ENCODE measurements around the gene TREML4. TPM values are rescaled to one million over a fixed set of nuclear protein-coding genes. Genes with fewer than 3 reads are reported as not detected.

The TREML4 gene
- total and polyA plus RNA-seq, 4 donors = 0.08 to 0.31 TPM; not detected in 2

DNA sequence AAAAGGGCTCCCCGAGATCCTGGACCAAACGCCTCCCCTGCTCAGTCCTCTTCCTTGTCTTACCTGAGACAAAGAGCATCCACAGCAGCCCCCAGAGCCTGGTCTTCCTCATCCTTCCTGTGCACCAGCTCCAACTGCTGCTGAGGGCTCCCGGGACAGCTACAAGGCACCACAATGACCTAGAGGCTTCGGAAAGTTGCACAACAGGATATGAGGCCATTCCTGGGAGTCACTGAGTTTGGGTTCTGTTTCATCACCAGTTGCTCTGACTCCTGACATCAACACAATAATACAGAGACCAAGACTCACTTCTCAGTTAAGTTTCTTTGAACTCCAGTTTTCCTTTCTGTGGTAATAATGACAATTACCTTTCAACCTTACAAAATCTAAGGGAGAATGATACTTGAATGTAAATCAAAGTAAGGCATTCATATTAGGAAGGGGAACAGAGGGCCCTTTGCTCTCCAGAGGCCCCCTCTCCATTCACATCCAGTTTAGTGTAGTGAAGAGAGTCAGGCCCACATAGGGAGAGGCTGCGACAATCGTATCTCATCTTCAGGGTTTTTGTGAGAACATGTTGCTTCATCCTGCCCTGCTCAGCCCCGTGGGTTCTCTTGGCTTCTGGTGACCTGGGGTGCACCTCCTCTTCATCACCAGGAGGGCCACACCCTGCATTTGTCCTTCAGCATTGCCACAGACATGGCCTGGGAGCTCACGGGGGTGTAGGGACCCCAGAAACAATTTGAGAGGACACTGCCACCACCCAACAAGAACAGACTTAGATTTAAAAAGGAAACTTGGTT, 58.6 kb downstream of the TREML4 start, which contains the start of gene TREM1:
TREM1 (minus strand) TSS at position 139 of the 803 bp plus-strand sequence; CDS start at position 112, 27 bp downstream.
- H3K4me3 ChIP-seq (ENCODE audit: low read depth in 1 of 3, low read length in 3 of 3) = no peak within 1 kb of the TSS
- no peak for TF ChIP-seq SP1 (IDR thresholded peaks at IDR 0.05)
- TF ChIP-seq GABPA (IDR thresholded peaks at IDR 0.05 in 1 of 2, conservative IDR thresholded peaks at IDR 0.05 in 1 of 2) = peak in 1 of 2 donors; percentile 16
- peak in 1 of 2 donors; percentile 30 for TF ChIP-seq RXRA (IDR thresholded peaks at IDR 0.05)
- TF ChIP-seq, protein P1, sequence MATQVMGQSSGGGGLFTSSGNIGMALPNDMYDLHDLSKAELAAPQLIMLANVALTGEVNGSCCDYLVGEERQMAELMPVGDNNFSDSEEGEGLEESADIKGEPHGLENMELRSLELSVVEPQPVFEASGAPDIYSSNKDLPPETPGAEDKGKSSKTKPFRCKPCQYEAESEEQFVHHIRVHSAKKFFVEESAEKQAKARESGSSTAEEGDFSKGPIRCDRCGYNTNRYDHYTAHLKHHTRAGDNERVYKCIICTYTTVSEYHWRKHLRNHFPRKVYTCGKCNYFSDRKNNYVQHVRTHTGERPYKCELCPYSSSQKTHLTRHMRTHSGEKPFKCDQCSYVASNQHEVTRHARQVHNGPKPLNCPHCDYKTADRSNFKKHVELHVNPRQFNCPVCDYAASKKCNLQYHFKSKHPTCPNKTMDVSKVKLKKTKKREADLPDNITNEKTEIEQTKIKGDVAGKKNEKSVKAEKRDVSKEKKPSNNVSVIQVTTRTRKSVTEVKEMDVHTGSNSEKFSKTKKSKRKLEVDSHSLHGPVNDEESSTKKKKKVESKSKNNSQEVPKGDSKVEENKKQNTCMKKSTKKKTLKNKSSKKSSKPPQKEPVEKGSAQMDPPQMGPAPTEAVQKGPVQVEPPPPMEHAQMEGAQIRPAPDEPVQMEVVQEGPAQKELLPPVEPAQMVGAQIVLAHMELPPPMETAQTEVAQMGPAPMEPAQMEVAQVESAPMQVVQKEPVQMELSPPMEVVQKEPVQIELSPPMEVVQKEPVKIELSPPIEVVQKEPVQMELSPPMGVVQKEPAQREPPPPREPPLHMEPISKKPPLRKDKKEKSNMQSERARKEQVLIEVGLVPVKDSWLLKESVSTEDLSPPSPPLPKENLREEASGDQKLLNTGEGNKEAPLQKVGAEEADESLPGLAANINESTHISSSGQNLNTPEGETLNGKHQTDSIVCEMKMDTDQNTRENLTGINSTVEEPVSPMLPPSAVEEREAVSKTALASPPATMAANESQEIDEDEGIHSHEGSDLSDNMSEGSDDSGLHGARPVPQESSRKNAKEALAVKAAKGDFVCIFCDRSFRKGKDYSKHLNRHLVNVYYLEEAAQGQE (IDR thresholded peaks at IDR 0.05) = no peak
- DNase-seq (ENCODE audit: low spot score) = no peak
- H3K36me3 ChIP-seq (ENCODE audit: control insufficient read depth in 4 of 4, insufficient read depth in 3 of 4, low read depth in 1 of 4, low read length in 3 of 4) = no peaks in the 10 kb centered on the region
- H3K4me1 ChIP-seq (ENCODE audit: control insufficient read depth in 4 of 4, insufficient read depth in 4 of 4, low read length in 3 of 4) = no peaks in the 10 kb centered on the region
- peaks cover 0 to 2% (median under 1%) of the 10 kb centered on the region in 4 donors for H3K27me3 ChIP-seq (ENCODE audit: control insufficient read depth in 4 of 4, insufficient read depth in 4 of 4, low read length in 3 of 4)
- 68% methylated on average over 8 of the region's 8 CpGs for WGBS
- no peaks in the 10 kb centered on the region for H3K9me3 ChIP-seq (ENCODE audit: control insufficient read depth in 4 of 4, low read length in 3 of 4)
- H3K9ac ChIP-seq (ENCODE audit: low read depth in 1 of 2, low read length in 2 of 2) = no peak within 1 kb of the TSS
- H3K27ac ChIP-seq (ENCODE audit: low read depth in 1 of 2, low read length in 2 of 2) = peak within 1 kb of the TSS in 1 of 2 donors; percentile 67

- H3K4me3 ChIP-seq (ENCODE audit: low read depth in 1 of 3, low read length in 3 of 3) = no peak overlapping the region
- peaks cover 0 to 2% (median under 1%) of the 10 kb centered on the region in 4 donors for H3K27me3 ChIP-seq (ENCODE audit: control insufficient read depth in 4 of 4, insufficient read depth in 4 of 4, low read length in 3 of 4)
- H3K9me3 ChIP-seq (ENCODE audit: control insufficient read depth in 4 of 4, low read length in 3 of 4) = no peaks in the 10 kb centered on the region
- no peaks in the 10 kb centered on the region for H3K36me3 ChIP-seq (ENCODE audit: control insufficient read depth in 4 of 4, insufficient read depth in 3 of 4, low read depth in 1 of 4, low read length in 3 of 4)
- no peaks in the 10 kb centered on the region for H3K4me1 ChIP-seq (ENCODE audit: control insufficient read depth in 4 of 4, insufficient read depth in 4 of 4, low read length in 3 of 4)
- no peak overlapping the region for H3K9ac ChIP-seq (ENCODE audit: low read depth in 1 of 2, low read length in 2 of 2)
- TF ChIP-seq RXRA (IDR thresholded peaks at IDR 0.05) (no peak), FOXA2 (IDR thresholded peaks at IDR 0.05) (no peak), ZBTB33 (IDR thresholded peaks at IDR 0.05) (no peak), HNF4A (conservative IDR thresholded peaks at IDR 0.05) (no peak), JUND (IDR thresholded peaks at IDR 0.05) (no peak), NR2F2 (IDR thresholded peaks at IDR 0.05) (no peak), FOXA1 (IDR thresholded peaks at IDR 0.05) (no peak), TAF1 (conservative IDR thresholded peaks at IDR 0.05) (no peak)
- TF ChIP-seq, protein P2, sequence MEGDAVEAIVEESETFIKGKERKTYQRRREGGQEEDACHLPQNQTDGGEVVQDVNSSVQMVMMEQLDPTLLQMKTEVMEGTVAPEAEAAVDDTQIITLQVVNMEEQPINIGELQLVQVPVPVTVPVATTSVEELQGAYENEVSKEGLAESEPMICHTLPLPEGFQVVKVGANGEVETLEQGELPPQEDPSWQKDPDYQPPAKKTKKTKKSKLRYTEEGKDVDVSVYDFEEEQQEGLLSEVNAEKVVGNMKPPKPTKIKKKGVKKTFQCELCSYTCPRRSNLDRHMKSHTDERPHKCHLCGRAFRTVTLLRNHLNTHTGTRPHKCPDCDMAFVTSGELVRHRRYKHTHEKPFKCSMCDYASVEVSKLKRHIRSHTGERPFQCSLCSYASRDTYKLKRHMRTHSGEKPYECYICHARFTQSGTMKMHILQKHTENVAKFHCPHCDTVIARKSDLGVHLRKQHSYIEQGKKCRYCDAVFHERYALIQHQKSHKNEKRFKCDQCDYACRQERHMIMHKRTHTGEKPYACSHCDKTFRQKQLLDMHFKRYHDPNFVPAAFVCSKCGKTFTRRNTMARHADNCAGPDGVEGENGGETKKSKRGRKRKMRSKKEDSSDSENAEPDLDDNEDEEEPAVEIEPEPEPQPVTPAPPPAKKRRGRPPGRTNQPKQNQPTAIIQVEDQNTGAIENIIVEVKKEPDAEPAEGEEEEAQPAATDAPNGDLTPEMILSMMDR (IDR thresholded peaks at IDR 0.05; ENCODE audit: low read depth, low read length, missing input control) = no peak
- TF ChIP-seq, protein P3, sequence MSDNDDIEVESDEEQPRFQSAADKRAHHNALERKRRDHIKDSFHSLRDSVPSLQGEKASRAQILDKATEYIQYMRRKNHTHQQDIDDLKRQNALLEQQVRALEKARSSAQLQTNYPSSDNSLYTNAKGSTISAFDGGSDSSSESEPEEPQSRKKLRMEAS (IDR thresholded peaks at IDR 0.05) = no peak
- 56% methylated on average over 6 of the region's 6 CpGs for WGBS
- DNase-seq (ENCODE audit: low spot score) = no peak
- no peak overlapping the region for H3K27ac ChIP-seq (ENCODE audit: low read depth in 1 of 2, low read length in 2 of 2)
Measured at GRCh38 chr6:41288030-41288753, 60.0 kb downstream of the TREML4 start.

Small RNAs within 50 kb of the gene (small RNA-seq; reads per million reads assigned to genes)
- gene AL391903.2 (not detected), gene AL391903.3 (not detected), gene RNA5SP207 (0.09 reads per million)

Other genes with a start within 250 kb of the TREML4 start
- gene UNC5CL, start 189.1 kb upstream of the TREML4 start, total RNA-seq = 10 to 100 TPM; 16.2 to 41.9 TPM
- gene UNC5CL, start 189.1 kb upstream of the TREML4 start, polyA plus RNA-seq = 10 to 100 TPM in 1 of 2 donors, 1 to 10 TPM in 1; 4.7 to 18.2 TPM
- 10 to 100 TPM in 1 of 2 donors, under 1 TPM in 1; 0.25 to 64.9 TPM for gene TSPO2, start 185.9 kb upstream of the TREML4 start, total RNA-seq
- under 1 TPM; 0.39 to 0.46 TPM for gene TSPO2, start 185.9 kb upstream of the TREML4 start, polyA plus RNA-seq
- 1 to 10 TPM in 1 of 2 donors, not detected in 1; 1.6 TPM for gene APOBEC2, start 175.1 kb upstream of the TREML4 start, total RNA-seq
- 1 to 10 TPM in 1 of 2 donors, not detected in 1; 2.3 TPM for gene APOBEC2, start 175.1 kb upstream of the TREML4 start, polyA plus RNA-seq
- gene OARD1, start 156.0 kb upstream of the TREML4 start, total RNA-seq = 10 to 100 TPM; 20.1 to 25.1 TPM
- 10 to 100 TPM; 20.9 to 28.6 TPM for gene OARD1, start 156.0 kb upstream of the TREML4 start, polyA plus RNA-seq
- 10 to 100 TPM; 15.1 to 28.4 TPM for gene NFYA, start 155.4 kb upstream of the TREML4 start, total RNA-seq
- 1 to 10 TPM; 2.2 to 5.1 TPM for gene NFYA, start 155.4 kb upstream of the TREML4 start, polyA plus RNA-seq
- gene TREML1, start 74.0 kb upstream of the TREML4 start, total RNA-seq = 1 to 10 TPM in 1 of 2 donors, under 1 TPM in 1; 0.08 to 4.5 TPM
- gene TREML1, start 74.0 kb upstream of the TREML4 start, polyA plus RNA-seq = under 1 TPM in 1 of 2 donors, not detected in 1; 0.12 TPM
- not detected for gene TREM2, start 65.2 kb upstream of the TREML4 start, total RNA-seq
- under 1 TPM; 0.18 to 0.90 TPM for gene TREM2, start 65.2 kb upstream of the TREML4 start, polyA plus RNA-seq
- 1 to 10 TPM in 1 of 2 donors, under 1 TPM in 1; 0.42 to 9.8 TPM for gene TREML2, start 27.2 kb upstream of the TREML4 start, total RNA-seq
- gene TREML2, start 27.2 kb upstream of the TREML4 start, polyA plus RNA-seq = under 1 TPM; 0.03 to 0.04 TPM
- 1 to 10 TPM in 1 of 2 donors, under 1 TPM in 1; 0.09 to 1.3 TPM for gene TREM1, start 58.3 kb downstream of the TREML4 start, total RNA-seq
- under 1 TPM; 0.32 to 0.43 TPM for gene TREM1, start 58.3 kb downstream of the TREML4 start, polyA plus RNA-seq
- gene NCR2, start 107.3 kb downstream of the TREML4 start, total RNA-seq = not detected
- gene NCR2, start 107.3 kb downstream of the TREML4 start, polyA plus RNA-seq = not detected